Cardiac muscle cell (in vitro differentiated cells and primary cell): ENCODE measurements around the gene MCM6. TPM values are rescaled to one million over a fixed set of nuclear protein-coding genes. Genes with fewer than 3 reads are reported as not detected.

Experiments
- DNase-seq, 2 donors: peaks; one replicate each; pipeline versions ENCODE4 v3.0.0 to v3.0.0-alpha.2; 2010 to 2017; ENCODE audit warnings: low read depth in 1 of 2, low spot score in 1 of 2
- H3K27ac ChIP-seq: fragments of 200-600 bp; sonication (generic); 2 replicates; pipeline ENCODE4 v1.5.1; 2016
- H3K27me3 ChIP-seq: fragments of 200-600 bp; sonication (generic); 2 replicates; pipeline ENCODE4 v1.6.0; 2016; ENCODE audit warnings: control low read depth
- H3K36me3 ChIP-seq: fragments of 200-600 bp; sonication (generic); 2 replicates; pipeline ENCODE4 v1.5.1; 2016; ENCODE audit warnings: control low read depth
- H3K4me1 ChIP-seq: fragments of 200-600 bp; sonication (generic); 2 replicates; pipeline ENCODE4 v1.8.1; 2017; ENCODE audit warnings: low read depth, mild to moderate bottlenecking, mixed run types
- H3K4me3 ChIP-seq: fragments of 200-600 bp; sonication (generic); 2 replicates; pipeline ENCODE4 v1.5.1; 2016; ENCODE audit warnings: mild to moderate bottlenecking
- H3K9me3 ChIP-seq: fragments of 200-600 bp; sonication (generic); 2 replicates; pipeline ENCODE4 v1.5.1; 2017; ENCODE audit warnings: low read depth, mild to moderate bottlenecking, control low read depth
- polyA plus RNA-seq: library from polyadenylated mRNA; unstranded; fragments of >200 nt; fragmentation: Nextera tagmentation; extraction: Ambion mirVana; gene quantifications from 2 replicates; pipeline ENCODE4 v1.2.1, GENCODE V29; 2016
- total RNA-seq: library from RNA; depleted of rRNA; stranded (reverse); fragments of >200 nt; gene quantifications from 2 replicates; pipeline ENCODE4 v1.2.3, GENCODE V29; 2016
- TF ChIP-seq, protein P1 (sequence below): IDR thresholded peaks from 2 replicates; pipeline ENCODE4 v1.5.1; 2012; ENCODE audit warnings: low read depth, mild to moderate bottlenecking, low read length

MCM6 gene
- total and polyA plus RNA-seq, 2 experiments from 2014 or later, result 12.8 to 32.0 TPM

DNA sequence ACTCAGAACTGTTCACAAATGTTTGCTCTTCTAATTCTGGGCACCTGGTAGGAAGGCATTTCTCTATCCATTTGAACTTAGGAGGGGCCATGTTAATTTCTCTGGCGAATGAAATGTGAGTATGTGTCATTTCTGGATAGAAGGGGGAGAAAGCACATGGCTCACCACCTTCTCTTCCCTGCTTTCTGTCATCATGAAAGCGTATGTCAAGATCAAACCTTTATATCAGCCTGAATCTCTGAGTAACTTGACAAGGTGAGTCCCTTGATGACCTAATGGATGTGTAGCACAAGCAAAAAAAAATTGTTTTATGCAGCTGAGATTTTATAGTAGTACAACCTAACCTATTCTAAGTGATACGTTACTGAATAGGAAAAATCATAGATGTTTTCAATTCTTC lies 27.2 kb downstream of the MCM6 start:
- no peak overlapping the region for H3K27ac ChIP-seq
- H3K4me3 ChIP-seq, result no peak overlapping the region
- no peaks in the 10 kb centered on the region for H3K9me3 ChIP-seq
- peaks cover 17% of the 10 kb centered on the region for H3K36me3 ChIP-seq
- TF ChIP-seq, protein P1, sequence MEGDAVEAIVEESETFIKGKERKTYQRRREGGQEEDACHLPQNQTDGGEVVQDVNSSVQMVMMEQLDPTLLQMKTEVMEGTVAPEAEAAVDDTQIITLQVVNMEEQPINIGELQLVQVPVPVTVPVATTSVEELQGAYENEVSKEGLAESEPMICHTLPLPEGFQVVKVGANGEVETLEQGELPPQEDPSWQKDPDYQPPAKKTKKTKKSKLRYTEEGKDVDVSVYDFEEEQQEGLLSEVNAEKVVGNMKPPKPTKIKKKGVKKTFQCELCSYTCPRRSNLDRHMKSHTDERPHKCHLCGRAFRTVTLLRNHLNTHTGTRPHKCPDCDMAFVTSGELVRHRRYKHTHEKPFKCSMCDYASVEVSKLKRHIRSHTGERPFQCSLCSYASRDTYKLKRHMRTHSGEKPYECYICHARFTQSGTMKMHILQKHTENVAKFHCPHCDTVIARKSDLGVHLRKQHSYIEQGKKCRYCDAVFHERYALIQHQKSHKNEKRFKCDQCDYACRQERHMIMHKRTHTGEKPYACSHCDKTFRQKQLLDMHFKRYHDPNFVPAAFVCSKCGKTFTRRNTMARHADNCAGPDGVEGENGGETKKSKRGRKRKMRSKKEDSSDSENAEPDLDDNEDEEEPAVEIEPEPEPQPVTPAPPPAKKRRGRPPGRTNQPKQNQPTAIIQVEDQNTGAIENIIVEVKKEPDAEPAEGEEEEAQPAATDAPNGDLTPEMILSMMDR, result no peak
- H3K4me1 ChIP-seq, result peaks cover 3% of the 10 kb centered on the region
- no peaks in the 10 kb centered on the region for H3K27me3 ChIP-seq
- no peak for DNase-seq

DNA sequence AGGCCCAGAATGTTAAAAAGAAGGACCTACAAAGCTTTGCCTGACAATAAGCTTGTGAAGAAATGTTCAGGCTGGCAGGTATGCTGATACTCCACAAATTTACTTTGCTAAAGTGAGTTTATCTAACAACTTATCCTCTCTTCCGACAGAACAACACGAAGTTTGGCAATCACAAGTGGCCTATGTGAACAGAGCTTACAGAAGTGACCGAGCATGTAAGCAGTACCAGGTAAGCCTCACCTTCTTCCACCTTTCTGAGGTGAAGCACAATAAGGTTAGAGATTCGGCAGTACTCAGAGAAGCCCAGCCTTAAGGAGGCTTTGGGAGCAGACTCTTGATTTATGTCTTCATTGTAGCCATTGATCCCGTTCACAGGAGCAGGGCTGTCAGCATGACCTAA lies 30.2 kb downstream of the MCM6 start:
- Histone ChIP-seq H3K27ac (no peak overlapping the region), H3K4me1 (peaks cover 5% of the 10 kb centered on the region), H3K4me3 (no peak overlapping the region), H3K9me3 (no peaks in the 10 kb centered on the region), H3K27me3 (no peaks in the 10 kb centered on the region), H3K36me3 (peaks cover 12% of the 10 kb centered on the region)
- no peak for DNase-seq
- TF ChIP-seq, protein P1, result no peak

DNA sequence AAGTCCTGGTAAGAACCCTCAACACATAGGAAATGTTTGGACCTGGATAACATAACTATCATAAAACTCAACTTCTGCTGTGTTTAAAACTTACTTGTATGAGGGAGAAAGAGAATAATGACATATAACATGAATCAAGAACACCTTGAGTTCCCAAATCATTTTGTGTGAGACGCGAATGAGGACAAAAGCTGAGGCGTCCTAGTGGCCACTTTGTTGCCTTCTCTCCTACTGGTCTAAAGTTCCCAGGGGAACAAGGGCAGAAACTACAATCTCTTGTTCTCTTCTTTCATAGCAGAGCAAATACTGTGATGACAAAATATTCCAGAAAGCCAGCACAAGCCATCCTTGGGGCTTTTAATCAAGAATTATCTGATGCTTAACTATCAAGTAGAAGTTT lies 31.0 kb downstream of the MCM6 start:
- TF ChIP-seq, protein P1, result peak; percentile 6
- H3K9me3 ChIP-seq, result no peaks in the 10 kb centered on the region
- H3K36me3 ChIP-seq, result peaks cover 12% of the 10 kb centered on the region
- H3K4me1 ChIP-seq, result peaks cover 5% of the 10 kb centered on the region
- no peak overlapping the region for H3K27ac ChIP-seq
- H3K27me3 ChIP-seq, result no peaks in the 10 kb centered on the region
- H3K4me3 ChIP-seq, result no peak overlapping the region
- DNase-seq, result no peak

DNA sequence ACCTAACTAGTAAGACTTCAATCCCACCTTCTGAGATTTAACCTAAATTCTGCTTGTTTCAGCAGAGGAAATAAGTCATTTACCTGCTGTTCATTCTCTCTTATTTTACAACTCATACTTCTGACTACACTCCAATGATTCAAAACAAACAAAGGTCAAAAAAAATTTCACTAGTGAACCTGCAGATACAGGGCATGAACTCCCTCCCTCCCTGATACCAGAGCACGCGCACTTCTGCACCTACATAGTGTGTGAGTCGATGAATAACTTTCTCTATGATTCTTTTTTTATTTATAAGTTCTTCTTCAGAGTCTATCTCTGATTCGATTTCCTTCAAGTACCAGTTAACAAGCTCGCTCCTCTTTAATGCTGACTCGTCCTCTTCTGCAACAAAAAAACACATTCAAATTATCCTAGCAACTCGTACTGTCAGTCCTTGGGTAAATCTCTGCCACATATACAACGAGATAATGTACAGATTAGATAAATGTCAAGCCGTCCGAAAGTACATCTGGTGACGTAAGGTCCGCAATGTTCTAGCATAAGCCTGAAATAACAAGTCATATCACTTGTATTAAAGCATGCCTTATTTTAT lies 31.8 kb downstream of the MCM6 start:
- DNase-seq, result peak in 1 of 2 donors; percentile 54
- Histone ChIP-seq H3K4me1 (peaks cover 5% of the 10 kb centered on the region), H3K27me3 (no peaks in the 10 kb centered on the region), H3K4me3 (no peak overlapping the region), H3K27ac (no peak overlapping the region), H3K36me3 (peaks cover 12% of the 10 kb centered on the region), H3K9me3 (no peaks in the 10 kb centered on the region)
- TF ChIP-seq, protein P1, result no peak

DNA sequence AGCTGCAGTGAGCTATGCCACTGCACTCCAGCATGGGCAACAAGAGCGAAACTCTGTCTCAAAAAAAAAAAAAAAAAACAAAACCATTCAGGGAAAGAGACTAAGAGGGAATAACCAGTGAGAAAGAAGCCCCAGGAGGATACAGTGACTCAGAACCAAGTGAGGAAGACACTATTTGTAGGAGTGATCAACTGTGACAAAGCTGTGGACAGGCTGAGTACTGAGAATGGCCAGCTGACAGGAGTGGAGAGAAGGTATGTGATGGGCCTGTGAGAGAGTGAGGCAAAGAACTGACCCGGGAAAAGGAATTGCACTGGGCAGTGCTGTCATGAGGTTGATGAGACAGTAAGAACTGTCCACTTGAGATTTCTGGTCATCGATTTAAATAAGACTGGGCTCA lies 32.6 kb downstream of the MCM6 start:
- H3K27me3 ChIP-seq, result no peaks in the 10 kb centered on the region
- TF ChIP-seq, protein P1, result no peak
- peaks cover 5% of the 10 kb centered on the region for H3K4me1 ChIP-seq
- DNase-seq, result no peak
- H3K4me3 ChIP-seq, result no peak overlapping the region
- H3K9me3 ChIP-seq, result no peaks in the 10 kb centered on the region
- H3K36me3 ChIP-seq, result peaks cover 12% of the 10 kb centered on the region
- no peak overlapping the region for H3K27ac ChIP-seq

DNA sequence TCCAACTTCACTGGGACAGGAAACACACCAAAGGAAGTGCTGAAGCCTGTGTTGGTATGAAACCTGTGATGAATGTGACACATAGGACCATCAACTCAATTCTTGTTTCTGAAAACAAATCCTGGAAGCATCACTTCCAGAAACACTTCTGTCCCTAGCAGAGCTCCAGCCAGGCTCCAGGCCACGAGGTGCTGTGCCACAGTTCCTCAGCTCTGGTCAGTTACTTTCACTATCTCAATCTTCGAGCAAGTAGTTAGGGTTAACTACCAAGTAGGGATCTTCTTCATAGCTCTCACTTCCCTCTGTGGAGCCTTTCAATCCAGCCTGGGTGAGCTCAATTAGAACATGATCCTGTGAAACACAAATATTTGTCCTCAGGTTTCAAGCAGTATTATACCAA lies 35.6 kb downstream of the MCM6 start:
- Histone ChIP-seq H3K27ac (no peak overlapping the region), H3K27me3 (no peaks in the 10 kb centered on the region), H3K4me1 (peaks cover 5% of the 10 kb centered on the region), H3K9me3 (no peaks in the 10 kb centered on the region), H3K36me3 (peaks cover 9% of the 10 kb centered on the region), H3K4me3 (no peak overlapping the region)
- TF ChIP-seq, protein P1, result no peak
- DNase-seq, result peak in 1 of 2 donors; percentile 22
